Liver (tissue), 9 donors: ENCODE data around the gene MOCS3. TPM values are rescaled to one million over a fixed set of nuclear protein-coding genes. Genes with fewer than 3 reads are reported as not detected.

Source experiments
- DNase-seq: peaks from one replicate; pipeline ENCODE4 v3.0.0-alpha.2; 2017; ENCODE audit warnings: low spot score
- H3K27ac ChIP-seq, 2 donors: one replicate each; pipeline ENCODE4 v1.7.0; 2013; ENCODE audit warnings: inconsistent platforms in 2 of 2, low read length in 2 of 2, control low read depth in 1 of 2, low read depth in 1 of 2, mild to moderate bottlenecking in 1 of 2
- H3K27me3 ChIP-seq, 4 donors: one replicate each; pipeline versions ENCODE4 v1.6.1 to v1.7.0; 2013; ENCODE audit warnings: low read length in 3 of 4, inconsistent platforms in 1 of 4, mild to moderate bottlenecking in 1 of 4, moderate library complexity in 1 of 4; ENCODE audit not compliant: control insufficient read depth in 4 of 4, insufficient read depth in 4 of 4
- H3K36me3 ChIP-seq, 4 donors: one replicate each; pipeline versions ENCODE4 v1.6.1 to v1.7.0; 2013; ENCODE audit warnings: low read length in 3 of 4, mild to moderate bottlenecking in 3 of 4, low read depth in 1 of 4, moderate library complexity in 1 of 4; ENCODE audit not compliant: control insufficient read depth in 4 of 4, insufficient read depth in 3 of 4
- H3K4me1 ChIP-seq, 4 donors: one replicate each; pipeline versions ENCODE4 v1.6.1 to v1.7.0; 2013; ENCODE audit warnings: low read length in 3 of 4, mild to moderate bottlenecking in 3 of 4, moderate library complexity in 1 of 4; ENCODE audit not compliant: control insufficient read depth in 4 of 4, insufficient read depth in 4 of 4
- H3K4me3 ChIP-seq, 3 donors: one replicate each; pipeline versions ENCODE4 v1.6.1 to v1.7.0; 2013; ENCODE audit warnings: low read length in 3 of 3, control low read depth in 1 of 3, low read depth in 1 of 3, mild to moderate bottlenecking in 1 of 3
- H3K9ac ChIP-seq, 2 donors: one replicate each; pipeline ENCODE4 v1.7.0; 2013; ENCODE audit warnings: low read length in 2 of 2, mild to moderate bottlenecking in 2 of 2, moderate library complexity in 2 of 2, control low read depth in 1 of 2, low read depth in 1 of 2
- H3K9me3 ChIP-seq, 4 donors: one replicate each; pipeline versions ENCODE4 v1.6.1 to v1.7.0; 2013; ENCODE audit warnings: low read length in 3 of 4; ENCODE audit not compliant: control insufficient read depth in 4 of 4
- ATF3 ChIP-seq: IDR thresholded peaks from 2 replicates; pipeline ENCODE4 v1.6.1; 2016; ENCODE audit warnings: antibody characterized with exemption
- EGR1 ChIP-seq, 2 donors: IDR thresholded peaks; 2 replicates each; pipeline ENCODE4 v1.6.1; 2016 to 2018; ENCODE audit warnings: antibody characterized with exemption in 2 of 2, low read depth in 2 of 2
- FOXA1 ChIP-seq: IDR thresholded peaks from 2 replicates; pipeline ENCODE4 v1.6.1; 2016; ENCODE audit warnings: antibody characterized with exemption
- FOXA2 ChIP-seq: IDR thresholded peaks from 2 replicates; pipeline ENCODE4 v1.6.1; 2016; ENCODE audit warnings: antibody characterized with exemption
- HNF4G ChIP-seq: IDR thresholded peaks from 2 replicates; pipeline ENCODE4 v1.6.1; 2016; ENCODE audit warnings: antibody characterized with exemption
- JUND ChIP-seq, 2 donors: IDR thresholded peaks; 2 replicates each; pipeline ENCODE4 v1.6.1; 2016; ENCODE audit warnings: antibody characterized with exemption in 2 of 2
- NR2F2 ChIP-seq: IDR thresholded peaks from 2 replicates; pipeline ENCODE4 v1.6.1; 2016; ENCODE audit warnings: antibody characterized with exemption
- RAD21 ChIP-seq, 2 donors: IDR thresholded peaks; 2 replicates each; pipeline ENCODE4 v1.6.1; 2016; ENCODE audit warnings: antibody characterized with exemption in 2 of 2, mild to moderate bottlenecking in 2 of 2
- RXRA ChIP-seq, 2 donors: IDR thresholded peaks; 2 replicates each; pipeline ENCODE4 v1.6.1; 2017 to 2018; ENCODE audit warnings: antibody characterized with exemption in 2 of 2, mild to moderate bottlenecking in 1 of 2
- SP1 ChIP-seq: IDR thresholded peaks from 2 replicates; pipeline ENCODE4 v1.6.1; 2018; ENCODE audit warnings: antibody characterized with exemption, mild to moderate bottlenecking
- TAF1 ChIP-seq: conservative IDR thresholded peaks from 2 replicates; pipeline ENCODE4 v1.6.1; 2016; ENCODE audit warnings: antibody characterized with exemption, mild to moderate bottlenecking
- YY1 ChIP-seq: IDR thresholded peaks from 2 replicates; pipeline ENCODE4 v1.6.1; 2016; ENCODE audit warnings: antibody characterized with exemption, mild to moderate bottlenecking
- WGBS: extraction: QIAGEN DNeasy Blood & Tissue Kit; methylation state at CpG from one replicate; pipeline ENCODE4 v1.1.7; 2013; 5-methylcytosine and 5-hydroxymethylcytosine counted together
- polyA plus RNA-seq, 2 donors: library from polyadenylated mRNA; stranded (reverse) in 1 of 2; unstranded in 1 of 2; fragments of 200-250 nt in 1 of 2; fragments of >200 nt in 1 of 2; fragmentation: Nextera tagmentation in 1 of 2; extraction: Ambion mirVana in 1 of 2; gene quantifications; one replicate each; pipeline versions ENCODE4 v1.2.1 to v1.2.3, GENCODE V29; 2013 to 2015
- total RNA-seq, 2 donors: library from RNA; depleted of rRNA; stranded (reverse); fragments of >200 nt; gene quantifications; one replicate each; pipeline ENCODE4 v1.2.3, GENCODE V29; 2014
- TF ChIP-seq, protein P1 (sequence below): IDR thresholded peaks from 2 replicates; pipeline ENCODE4 v1.6.1; 2016; ENCODE audit warnings: antibody characterized with exemption
- TF ChIP-seq, protein P2 (sequence below): IDR thresholded peaks from 2 replicates; pipeline ENCODE4 v1.6.1; 2016; ENCODE audit warnings: antibody characterized with exemption
- TF ChIP-seq, protein P3 (sequence below): fragments of 150-350 bp; IDR thresholded peaks from 2 replicates; pipeline ENCODE4 v1.5.1; 2017; ENCODE audit warnings: improper control_type of control experiment, low read depth, low read length; ENCODE audit not compliant: missing input control
- TF ChIP-seq, protein P4 (sequence below): IDR thresholded peaks from 2 replicates; pipeline ENCODE4 v1.6.1; 2016; ENCODE audit warnings: antibody characterized with exemption, mild to moderate bottlenecking
- donor health status: healthy.
- donor health status: healthy.
- donor health status: healthy.
- donor health status: healthy.
- donor health status: healthy.

Gene MOCS3
- total and polyA plus RNA-seq, 4 donors = 1.7 to 4.3 (median 3.2) TPM

GRCh38 chr20:50991076-50991475 is 32.5 kb downstream of the MOCS3 start:
- no peaks in the 10 kb centered on the region for H3K36me3 ChIP-seq
- DNase-seq = no peak
- no peak for TF ChIP-seq FOXA1
- no peak for TF ChIP-seq HNF4G
- TF ChIP-seq FOXA2 = no peak
- no peaks in the 10 kb centered on the region for H3K27me3 ChIP-seq
- WGBS = 84% methylated on average over 3 of the region's 3 CpGs
- H3K9ac ChIP-seq = no peak overlapping the region
- no peaks in the 10 kb centered on the region for H3K9me3 ChIP-seq
- no peak overlapping the region for H3K4me3 ChIP-seq
- peaks cover 0 to 2% (median 0%) of the 10 kb centered on the region in 4 donors for H3K4me1 ChIP-seq
- H3K27ac ChIP-seq = no peak overlapping the region

GRCh38 chr20:50992336-50992732 is 33.7 kb downstream of the MOCS3 start:
- no peak overlapping the region for H3K4me3 ChIP-seq
- peaks cover 0 to 2% (median 0%) of the 10 kb centered on the region in 4 donors for H3K4me1 ChIP-seq
- WGBS = 55% methylated on average over 4 of the region's 4 CpGs
- no peaks in the 10 kb centered on the region for H3K27me3 ChIP-seq
- no peak for DNase-seq
- no peak for TF ChIP-seq EGR1 (IDR thresholded peaks at IDR 0.05; ENCODE audit: low read depth in 2 of 2)
- TF ChIP-seq JUND (IDR thresholded peaks at IDR 0.05) = no peak
- no peak for TF ChIP-seq FOXA1
- TF ChIP-seq HNF4G = no peak
- no peak for TF ChIP-seq RXRA (IDR thresholded peaks at IDR 0.05)
- TF ChIP-seq, protein P1, sequence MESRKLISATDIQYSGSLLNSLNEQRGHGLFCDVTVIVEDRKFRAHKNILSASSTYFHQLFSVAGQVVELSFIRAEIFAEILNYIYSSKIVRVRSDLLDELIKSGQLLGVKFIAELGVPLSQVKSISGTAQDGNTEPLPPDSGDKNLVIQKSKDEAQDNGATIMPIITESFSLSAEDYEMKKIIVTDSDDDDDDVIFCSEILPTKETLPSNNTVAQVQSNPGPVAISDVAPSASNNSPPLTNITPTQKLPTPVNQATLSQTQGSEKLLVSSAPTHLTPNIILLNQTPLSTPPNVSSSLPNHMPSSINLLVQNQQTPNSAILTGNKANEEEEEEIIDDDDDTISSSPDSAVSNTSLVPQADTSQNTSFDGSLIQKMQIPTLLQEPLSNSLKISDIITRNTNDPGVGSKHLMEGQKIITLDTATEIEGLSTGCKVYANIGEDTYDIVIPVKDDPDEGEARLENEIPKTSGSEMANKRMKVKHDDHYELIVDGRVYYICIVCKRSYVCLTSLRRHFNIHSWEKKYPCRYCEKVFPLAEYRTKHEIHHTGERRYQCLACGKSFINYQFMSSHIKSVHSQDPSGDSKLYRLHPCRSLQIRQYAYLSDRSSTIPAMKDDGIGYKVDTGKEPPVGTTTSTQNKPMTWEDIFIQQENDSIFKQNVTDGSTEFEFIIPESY = no peak
- no peak for TF ChIP-seq NR2F2
- TF ChIP-seq, protein P2, sequence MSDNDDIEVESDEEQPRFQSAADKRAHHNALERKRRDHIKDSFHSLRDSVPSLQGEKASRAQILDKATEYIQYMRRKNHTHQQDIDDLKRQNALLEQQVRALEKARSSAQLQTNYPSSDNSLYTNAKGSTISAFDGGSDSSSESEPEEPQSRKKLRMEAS = no peak
- no peak for TF ChIP-seq RAD21 (IDR thresholded peaks at IDR 0.05)
- no peak for TF ChIP-seq ATF3
- H3K36me3 ChIP-seq = no peaks in the 10 kb centered on the region
- no peaks in the 10 kb centered on the region for H3K9me3 ChIP-seq
- H3K9ac ChIP-seq = no peak overlapping the region
- H3K27ac ChIP-seq = no peak overlapping the region

DNA sequence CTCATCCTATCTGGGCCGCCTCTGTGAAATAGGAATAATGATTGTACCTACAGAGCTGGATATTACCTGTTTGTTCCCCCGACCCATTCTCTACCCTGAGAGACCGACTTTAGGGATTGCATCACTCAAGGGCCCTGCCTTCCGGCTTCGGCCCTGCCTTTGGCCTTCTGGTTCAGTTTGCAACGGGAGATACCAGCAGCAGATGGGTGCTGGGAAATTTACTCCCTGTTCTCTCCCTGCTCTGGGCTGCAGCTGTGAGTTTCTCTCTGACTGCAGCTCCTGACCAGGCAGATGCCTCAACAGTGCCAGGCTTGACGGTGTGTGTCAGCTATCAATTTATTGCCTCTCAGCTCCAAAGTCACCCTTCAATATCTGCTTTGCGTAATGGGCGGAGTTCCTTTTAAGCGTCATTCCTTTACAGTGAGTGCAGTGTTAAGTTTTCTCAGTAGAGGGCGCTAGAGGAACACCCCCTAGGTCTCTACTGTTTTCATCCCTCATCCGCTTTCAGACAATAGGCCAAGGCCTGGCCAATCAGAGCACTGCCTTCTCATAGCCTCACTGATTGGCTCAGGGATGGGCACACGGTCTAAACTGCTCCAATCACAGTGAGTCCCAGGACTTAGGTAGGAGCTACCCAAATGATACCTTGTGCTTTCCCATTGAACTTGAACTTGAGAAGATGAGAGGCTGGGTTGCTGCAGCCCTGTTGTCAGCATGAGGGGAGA is 34.3 kb downstream of the MOCS3 start:
- 44% methylated on average over 13 of the region's 13 CpGs for WGBS
- no peak overlapping the region for H3K27ac ChIP-seq
- no peaks in the 10 kb centered on the region for H3K36me3 ChIP-seq
- no peaks in the 10 kb centered on the region for H3K4me1 ChIP-seq
- no peak overlapping the region for H3K9ac ChIP-seq
- DNase-seq = no peak
- no peaks in the 10 kb centered on the region for H3K27me3 ChIP-seq
- no peak overlapping the region for H3K4me3 ChIP-seq
- H3K9me3 ChIP-seq = no peaks in the 10 kb centered on the region
- TF ChIP-seq RXRA (IDR thresholded peaks at IDR 0.05) (no peak), NR2F2 (no peak), HNF4G (no peak), YY1 (no peak), SP1 (no peak), RAD21 (IDR thresholded peaks at IDR 0.05) (peak; percentile 48 to 70), EGR1 (IDR thresholded peaks at IDR 0.05; ENCODE audit: low read depth in 2 of 2) (no peak), FOXA1 (no peak), ATF3 (no peak), TAF1 (no peak), JUND (IDR thresholded peaks at IDR 0.05) (no peak)
- TF ChIP-seq, protein P3, sequence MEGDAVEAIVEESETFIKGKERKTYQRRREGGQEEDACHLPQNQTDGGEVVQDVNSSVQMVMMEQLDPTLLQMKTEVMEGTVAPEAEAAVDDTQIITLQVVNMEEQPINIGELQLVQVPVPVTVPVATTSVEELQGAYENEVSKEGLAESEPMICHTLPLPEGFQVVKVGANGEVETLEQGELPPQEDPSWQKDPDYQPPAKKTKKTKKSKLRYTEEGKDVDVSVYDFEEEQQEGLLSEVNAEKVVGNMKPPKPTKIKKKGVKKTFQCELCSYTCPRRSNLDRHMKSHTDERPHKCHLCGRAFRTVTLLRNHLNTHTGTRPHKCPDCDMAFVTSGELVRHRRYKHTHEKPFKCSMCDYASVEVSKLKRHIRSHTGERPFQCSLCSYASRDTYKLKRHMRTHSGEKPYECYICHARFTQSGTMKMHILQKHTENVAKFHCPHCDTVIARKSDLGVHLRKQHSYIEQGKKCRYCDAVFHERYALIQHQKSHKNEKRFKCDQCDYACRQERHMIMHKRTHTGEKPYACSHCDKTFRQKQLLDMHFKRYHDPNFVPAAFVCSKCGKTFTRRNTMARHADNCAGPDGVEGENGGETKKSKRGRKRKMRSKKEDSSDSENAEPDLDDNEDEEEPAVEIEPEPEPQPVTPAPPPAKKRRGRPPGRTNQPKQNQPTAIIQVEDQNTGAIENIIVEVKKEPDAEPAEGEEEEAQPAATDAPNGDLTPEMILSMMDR = peak; percentile 41
- TF ChIP-seq, protein P4, sequence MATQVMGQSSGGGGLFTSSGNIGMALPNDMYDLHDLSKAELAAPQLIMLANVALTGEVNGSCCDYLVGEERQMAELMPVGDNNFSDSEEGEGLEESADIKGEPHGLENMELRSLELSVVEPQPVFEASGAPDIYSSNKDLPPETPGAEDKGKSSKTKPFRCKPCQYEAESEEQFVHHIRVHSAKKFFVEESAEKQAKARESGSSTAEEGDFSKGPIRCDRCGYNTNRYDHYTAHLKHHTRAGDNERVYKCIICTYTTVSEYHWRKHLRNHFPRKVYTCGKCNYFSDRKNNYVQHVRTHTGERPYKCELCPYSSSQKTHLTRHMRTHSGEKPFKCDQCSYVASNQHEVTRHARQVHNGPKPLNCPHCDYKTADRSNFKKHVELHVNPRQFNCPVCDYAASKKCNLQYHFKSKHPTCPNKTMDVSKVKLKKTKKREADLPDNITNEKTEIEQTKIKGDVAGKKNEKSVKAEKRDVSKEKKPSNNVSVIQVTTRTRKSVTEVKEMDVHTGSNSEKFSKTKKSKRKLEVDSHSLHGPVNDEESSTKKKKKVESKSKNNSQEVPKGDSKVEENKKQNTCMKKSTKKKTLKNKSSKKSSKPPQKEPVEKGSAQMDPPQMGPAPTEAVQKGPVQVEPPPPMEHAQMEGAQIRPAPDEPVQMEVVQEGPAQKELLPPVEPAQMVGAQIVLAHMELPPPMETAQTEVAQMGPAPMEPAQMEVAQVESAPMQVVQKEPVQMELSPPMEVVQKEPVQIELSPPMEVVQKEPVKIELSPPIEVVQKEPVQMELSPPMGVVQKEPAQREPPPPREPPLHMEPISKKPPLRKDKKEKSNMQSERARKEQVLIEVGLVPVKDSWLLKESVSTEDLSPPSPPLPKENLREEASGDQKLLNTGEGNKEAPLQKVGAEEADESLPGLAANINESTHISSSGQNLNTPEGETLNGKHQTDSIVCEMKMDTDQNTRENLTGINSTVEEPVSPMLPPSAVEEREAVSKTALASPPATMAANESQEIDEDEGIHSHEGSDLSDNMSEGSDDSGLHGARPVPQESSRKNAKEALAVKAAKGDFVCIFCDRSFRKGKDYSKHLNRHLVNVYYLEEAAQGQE = no peak
- TF ChIP-seq, protein P2 = no peak
